Measurements from ENCODE around the gene NAV3. TPM values are rescaled to one million over a fixed set of nuclear protein-coding genes. Genes with fewer than 3 reads are reported as not detected.

Gene NAV3
- total RNA-seq, 1 experiment from 2014 or later: 18.0 TPM

- CTCF ChIA-PET: no interaction called here
Measured at GRCh38 chr12:78204926-78205325, 374.2 kb downstream of the NAV3 start.

GRCh38 chr12:78208092-78208491 is 377.4 kb downstream of the NAV3 start:
- POLR2A ChIA-PET (ENCODE audit: low non-redundant PET): no interaction called here
- Histone ChIP-seq H3K27me3 (replicated peaks; ENCODE audit: insufficient read depth, low read depth, low read length, poor library complexity) (no peaks in the 10 kb centered on the region), H3K9me3 (ENCODE audit: low read depth, low read length, poor library complexity, severe bottlenecking) (no peaks in the 10 kb centered on the region), H3K36me3 (ENCODE audit: insufficient read depth, low read length, poor library complexity, severe bottlenecking) (no peaks in the 10 kb centered on the region), H3K27ac (ENCODE audit: low read depth, low read length, poor library complexity, severe bottlenecking) (no peak overlapping the region), H3K4me1 (ENCODE audit: insufficient read depth, low read length, poor library complexity, severe bottlenecking) (no peaks in the 10 kb centered on the region), H3K4me3 (ENCODE audit: low read depth, low read length, poor library complexity, severe bottlenecking) (no peak overlapping the region)
- intact Hi-C loops (cut with micrococcal nuclease; ENCODE audit: unreplicated experiment): no loop called here
- TF ChIP-seq EZH2 (IDR thresholded peaks at IDR 0.05; ENCODE audit: borderline replicate concordance, low read depth, low read length, poor library complexity, severe bottlenecking) (no peak), CTCF (conservative IDR thresholded peaks at IDR 0.05; ENCODE audit: low read depth, low read length) (no peak)
- no peak for DNase-seq (ENCODE audit: low spot score)
- BruUV-seq (replicated peaks): no TSS peak
- CTCF ChIA-PET: no interaction called here

More at GRCh38 chr12:78204926-78205325, 374.2 kb downstream of the NAV3 start:
- H3K9me3 ChIP-seq (ENCODE audit: low read depth, low read length, poor library complexity, severe bottlenecking): no peaks in the 10 kb centered on the region
- intact Hi-C loops (cut with micrococcal nuclease; ENCODE audit: unreplicated experiment): no loop called here
- no peak for DNase-seq (ENCODE audit: low spot score)
- BruUV-seq (replicated peaks): no TSS peak
- no peak overlapping the region for H3K27ac ChIP-seq (ENCODE audit: low read depth, low read length, poor library complexity, severe bottlenecking)
- TF ChIP-seq CTCF (conservative IDR thresholded peaks at IDR 0.05; ENCODE audit: low read depth, low read length) (no peak), EZH2 (IDR thresholded peaks at IDR 0.05; ENCODE audit: borderline replicate concordance, low read depth, low read length, poor library complexity, severe bottlenecking) (no peak)
- no peak overlapping the region for H3K4me3 ChIP-seq (ENCODE audit: low read depth, low read length, poor library complexity, severe bottlenecking)
- H3K27me3 ChIP-seq (replicated peaks; ENCODE audit: insufficient read depth, low read depth, low read length, poor library complexity): no peaks in the 10 kb centered on the region
- POLR2A ChIA-PET (ENCODE audit: low non-redundant PET): no interaction called here
- H3K36me3 ChIP-seq (ENCODE audit: insufficient read depth, low read length, poor library complexity, severe bottlenecking): no peaks in the 10 kb centered on the region
- no peaks in the 10 kb centered on the region for H3K4me1 ChIP-seq (ENCODE audit: insufficient read depth, low read length, poor library complexity, severe bottlenecking)

- H3K27me3 ChIP-seq (replicated peaks; ENCODE audit: insufficient read depth, low read depth, low read length, poor library complexity): no peaks in the 10 kb centered on the region
Measured at GRCh38 chr12:78209846-78210505, 379.3 kb downstream of the NAV3 start.

More at GRCh38 chr12:78209846-78210505, 379.3 kb downstream of the NAV3 start:
- TF ChIP-seq CTCF (conservative IDR thresholded peaks at IDR 0.05; ENCODE audit: low read depth, low read length) (no peak), EZH2 (IDR thresholded peaks at IDR 0.05; ENCODE audit: borderline replicate concordance, low read depth, low read length, poor library complexity, severe bottlenecking) (no peak)
- POLR2A ChIA-PET (ENCODE audit: low non-redundant PET): no interaction called here
- CTCF ChIA-PET: no interaction called here
- BruUV-seq (replicated peaks): no TSS peak
- no peaks in the 10 kb centered on the region for H3K9me3 ChIP-seq (ENCODE audit: low read depth, low read length, poor library complexity, severe bottlenecking)
- intact Hi-C loops (cut with micrococcal nuclease; ENCODE audit: unreplicated experiment): no loop called here
- H3K4me3 ChIP-seq (ENCODE audit: low read depth, low read length, poor library complexity, severe bottlenecking): no peak overlapping the region
- no peaks in the 10 kb centered on the region for H3K36me3 ChIP-seq (ENCODE audit: insufficient read depth, low read length, poor library complexity, severe bottlenecking)
- H3K4me1 ChIP-seq (ENCODE audit: insufficient read depth, low read length, poor library complexity, severe bottlenecking): no peaks in the 10 kb centered on the region
- H3K27ac ChIP-seq (ENCODE audit: low read depth, low read length, poor library complexity, severe bottlenecking): no peak overlapping the region
- DNase-seq (ENCODE audit: low spot score): peak; percentile 17

Measured in A673 (cell line).